ENCODE measurements around the gene KLHL22.

GRCh38 chr22:20453222-20453621 is 42.4 kb downstream of the KLHL22 start:
- TF ChIP-seq, protein P1, sequence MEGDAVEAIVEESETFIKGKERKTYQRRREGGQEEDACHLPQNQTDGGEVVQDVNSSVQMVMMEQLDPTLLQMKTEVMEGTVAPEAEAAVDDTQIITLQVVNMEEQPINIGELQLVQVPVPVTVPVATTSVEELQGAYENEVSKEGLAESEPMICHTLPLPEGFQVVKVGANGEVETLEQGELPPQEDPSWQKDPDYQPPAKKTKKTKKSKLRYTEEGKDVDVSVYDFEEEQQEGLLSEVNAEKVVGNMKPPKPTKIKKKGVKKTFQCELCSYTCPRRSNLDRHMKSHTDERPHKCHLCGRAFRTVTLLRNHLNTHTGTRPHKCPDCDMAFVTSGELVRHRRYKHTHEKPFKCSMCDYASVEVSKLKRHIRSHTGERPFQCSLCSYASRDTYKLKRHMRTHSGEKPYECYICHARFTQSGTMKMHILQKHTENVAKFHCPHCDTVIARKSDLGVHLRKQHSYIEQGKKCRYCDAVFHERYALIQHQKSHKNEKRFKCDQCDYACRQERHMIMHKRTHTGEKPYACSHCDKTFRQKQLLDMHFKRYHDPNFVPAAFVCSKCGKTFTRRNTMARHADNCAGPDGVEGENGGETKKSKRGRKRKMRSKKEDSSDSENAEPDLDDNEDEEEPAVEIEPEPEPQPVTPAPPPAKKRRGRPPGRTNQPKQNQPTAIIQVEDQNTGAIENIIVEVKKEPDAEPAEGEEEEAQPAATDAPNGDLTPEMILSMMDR (conservative IDR thresholded peaks at IDR 0.05 in 1 of 2, IDR thresholded peaks at IDR 0.05 in 1 of 2; ENCODE audit: extremely low read depth in 1 of 2, insufficient read depth in 1 of 2, low read depth in 1 of 2, low read length in 2 of 2) = no peak
- no peak for TF ChIP-seq EZH2 (IDR thresholded peaks at IDR 0.05; ENCODE audit: borderline replicate concordance, low read length)

Data from mammary epithelial cell (primary cell).